PC-3 (cell line): Measurements from ENCODE around the gene KIAA0513. TPM values are rescaled to one million over a fixed set of nuclear protein-coding genes. Genes with fewer than 3 reads are reported as not detected.

Experiments
- ATAC-seq: fragments of 200-7000 bp; cut with Tn5 transposase; 2 replicates; pipeline ENCODE4 v1.9.1; 2020; ENCODE audit warnings: mild to moderate bottlenecking, moderate library complexity
- BruUV-seq: library from RNA; stranded (reverse); fragments of 400-500 nt; replicated peaks from 2 replicates; lab custom pipeline; 2021; lab: Mats Ljungman, UMichigan
- CTCF ChIA-PET: fragments of 300-600 bp; sonication (Branson Sonifier 250); formaldehyde crosslinking; loops from one replicate; lab custom pipeline; 2022; ENCODE audit warnings: antibody characterized with exemption; lab: Charles Lee
- POLR2A ChIA-PET: fragments of 300-600 bp; sonication (Branson Sonifier 250); formaldehyde crosslinking; loops from one replicate; lab custom pipeline; 2022; ENCODE audit warnings: antibody characterized with exemption; ENCODE audit not compliant: unreplicated experiment; lab: Charles Lee
- DNase-seq: peaks from one replicate; pipeline ENCODE4 v3.0.0-alpha.2; 2015
- H2AFZ ChIP-seq: fragments of 300-600 bp; sonication (generic); 2 replicates; pipeline ENCODE4 v1.6.0; 2016; ENCODE audit warnings: antibody characterized with exemption, low read length
- H3F3A ChIP-seq: fragments of 300-600 bp; sonication (generic); one replicate; pipeline ENCODE4 v1.6.0; 2017; ENCODE audit warnings: antibody characterized with exemption, low read length, control low read depth, mild to moderate bottlenecking; ENCODE audit not compliant: unreplicated experiment
- H3K27ac ChIP-seq: fragments of 300-600 bp; sonication (generic); 2 replicates; pipeline ENCODE4 v1.5.1; 2016; ENCODE audit warnings: mild to moderate bottlenecking, low read length
- H3K27me3 ChIP-seq: fragments of 300-600 bp; sonication (generic); 2 replicates; pipeline ENCODE4 v1.6.1; 2016; ENCODE audit warnings: low read length, mixed read lengths
- H3K36me3 ChIP-seq: fragments of 300-600 bp; sonication (generic); 2 replicates; pipeline ENCODE4 v1.6.1; 2016; ENCODE audit warnings: low read depth, mixed run types, low read length, mixed read lengths
- H3K4me1 ChIP-seq: fragments of 300-600 bp; sonication (generic); 2 replicates; pipeline ENCODE4 v1.5.1; 2016; ENCODE audit warnings: low read length; ENCODE audit not compliant: insufficient read depth
- H3K4me2 ChIP-seq: fragments of 300-600 bp; sonication (generic); 2 replicates; pipeline ENCODE4 v1.6.0; 2016; ENCODE audit warnings: low read length
- H3K4me3 ChIP-seq: fragments of 300-600 bp; sonication (generic); 2 replicates; pipeline ENCODE4 v1.5.1; 2016; ENCODE audit warnings: mild to moderate bottlenecking, low read length, mixed read lengths
- H3K79me2 ChIP-seq: fragments of 300-600 bp; sonication (generic); 2 replicates; pipeline ENCODE4 v1.6.1; 2017; ENCODE audit warnings: low read length, mixed read lengths
- H3K9ac ChIP-seq: fragments of 300-600 bp; sonication (generic); 2 replicates; pipeline ENCODE4 v1.6.0; 2016; ENCODE audit warnings: mild to moderate bottlenecking, low read length
- H3K9me2 ChIP-seq: fragments of 300-600 bp; sonication (generic); replicated peaks from 2 replicates; pipeline ENCODE4 v1.6.1; 2016; ENCODE audit warnings: mixed run types, low read length, mixed read lengths
- H3K9me3 ChIP-seq: fragments of 300-600 bp; sonication (generic); 2 replicates; pipeline ENCODE4 v1.6.1; 2016; ENCODE audit warnings: low read length, mixed read lengths
- H4K20me1 ChIP-seq: fragments of 300-600 bp; sonication (generic); 2 replicates; pipeline ENCODE4 v1.6.1; 2016; ENCODE audit warnings: low read length, mixed read lengths
- EZH2 ChIP-seq: fragments of 300-600 bp; sonication (generic); IDR thresholded peaks from one replicate; pipeline ENCODE4 v1.6.1; 2017; ENCODE audit warnings: antibody characterized with exemption, mild to moderate bottlenecking, low read length; ENCODE audit not compliant: unreplicated experiment
- EZH2phosphoT487 ChIP-seq: fragments of 300-600 bp; sonication (generic); IDR thresholded peaks from 2 replicates; pipeline ENCODE4 v1.6.1; 2018; ENCODE audit warnings: mild to moderate bottlenecking, antibody characterized with exemption, low read length, borderline replicate concordance
- intact Hi-C: fragments of 100-400 bp; cut with micrococcal nuclease; formaldehyde crosslinking; loops from 2 replicates; pipeline ENCODE4 v1.9.0; 2023
- total RNA-seq: library from RNA; depleted of rRNA; stranded (reverse); fragments of >200 nt; gene quantifications from 2 replicates; pipeline ENCODE4 v1.2.3, GENCODE V29; 2014
- TF ChIP-seq, protein P1 (sequence below): fragments of 300-600 bp; sonication (generic); conservative IDR thresholded peaks from 2 replicates; pipeline ENCODE4 v1.5.1; 2017; ENCODE audit warnings: antibody characterized with exemption, low read depth, mild to moderate bottlenecking, low read length

The KIAA0513 gene
- total RNA-seq, 1 experiment from 2014 or later, result 7.8 TPM

DNA sequence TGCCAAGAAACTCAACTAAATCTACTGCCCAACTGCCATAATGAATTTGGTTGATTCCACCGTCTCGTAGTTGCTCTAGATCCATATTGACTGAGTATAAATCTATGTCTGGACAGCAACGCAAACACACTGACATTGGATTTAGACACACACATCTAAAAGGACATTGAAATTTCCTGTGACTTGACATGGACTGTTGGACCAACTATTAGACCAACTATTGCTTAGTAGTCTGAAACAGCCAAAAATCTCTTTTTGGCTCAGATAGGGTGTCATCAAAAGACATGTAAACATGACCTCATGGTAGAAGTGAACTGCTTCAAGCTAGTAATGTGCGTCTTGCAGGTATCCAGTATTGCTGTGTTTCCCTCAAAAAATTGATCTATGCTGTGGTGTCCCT lies 31.3 kb downstream of the KIAA0513 start:
- H3K27me3 ChIP-seq, result no peaks in the 10 kb centered on the region
- no peak overlapping the region for H3K27ac ChIP-seq
- peaks cover 16% of the 10 kb centered on the region for H3K4me1 ChIP-seq
- TF ChIP-seq EZH2phosphoT487 (no peak), EZH2 (no peak)
- TF ChIP-seq, protein P1, sequence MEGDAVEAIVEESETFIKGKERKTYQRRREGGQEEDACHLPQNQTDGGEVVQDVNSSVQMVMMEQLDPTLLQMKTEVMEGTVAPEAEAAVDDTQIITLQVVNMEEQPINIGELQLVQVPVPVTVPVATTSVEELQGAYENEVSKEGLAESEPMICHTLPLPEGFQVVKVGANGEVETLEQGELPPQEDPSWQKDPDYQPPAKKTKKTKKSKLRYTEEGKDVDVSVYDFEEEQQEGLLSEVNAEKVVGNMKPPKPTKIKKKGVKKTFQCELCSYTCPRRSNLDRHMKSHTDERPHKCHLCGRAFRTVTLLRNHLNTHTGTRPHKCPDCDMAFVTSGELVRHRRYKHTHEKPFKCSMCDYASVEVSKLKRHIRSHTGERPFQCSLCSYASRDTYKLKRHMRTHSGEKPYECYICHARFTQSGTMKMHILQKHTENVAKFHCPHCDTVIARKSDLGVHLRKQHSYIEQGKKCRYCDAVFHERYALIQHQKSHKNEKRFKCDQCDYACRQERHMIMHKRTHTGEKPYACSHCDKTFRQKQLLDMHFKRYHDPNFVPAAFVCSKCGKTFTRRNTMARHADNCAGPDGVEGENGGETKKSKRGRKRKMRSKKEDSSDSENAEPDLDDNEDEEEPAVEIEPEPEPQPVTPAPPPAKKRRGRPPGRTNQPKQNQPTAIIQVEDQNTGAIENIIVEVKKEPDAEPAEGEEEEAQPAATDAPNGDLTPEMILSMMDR, result no peak
- ChIA-PET POLR2A (no interaction called here), CTCF (no interaction called here)
- ATAC-seq (no peak), DNase-seq (no peak)
- intact Hi-C loops, result no loop called here
- no peak overlapping the region for H3K9ac ChIP-seq
- no peak overlapping the region for H3K4me3 ChIP-seq
- no peak overlapping the region for H3K4me2 ChIP-seq
- no peaks in the 10 kb centered on the region for H3K9me3 ChIP-seq
- H3K36me3 ChIP-seq, result no peaks in the 10 kb centered on the region
- no peaks in the 10 kb centered on the region for H4K20me1 ChIP-seq
- no peak overlapping the region for H2AFZ ChIP-seq
- no peaks in the 10 kb centered on the region for H3K9me2 ChIP-seq
- H3F3A ChIP-seq, result no peaks in the 10 kb centered on the region
- no peaks in the 10 kb centered on the region for H3K79me2 ChIP-seq
- BruUV-seq, result no TSS peak

DNA sequence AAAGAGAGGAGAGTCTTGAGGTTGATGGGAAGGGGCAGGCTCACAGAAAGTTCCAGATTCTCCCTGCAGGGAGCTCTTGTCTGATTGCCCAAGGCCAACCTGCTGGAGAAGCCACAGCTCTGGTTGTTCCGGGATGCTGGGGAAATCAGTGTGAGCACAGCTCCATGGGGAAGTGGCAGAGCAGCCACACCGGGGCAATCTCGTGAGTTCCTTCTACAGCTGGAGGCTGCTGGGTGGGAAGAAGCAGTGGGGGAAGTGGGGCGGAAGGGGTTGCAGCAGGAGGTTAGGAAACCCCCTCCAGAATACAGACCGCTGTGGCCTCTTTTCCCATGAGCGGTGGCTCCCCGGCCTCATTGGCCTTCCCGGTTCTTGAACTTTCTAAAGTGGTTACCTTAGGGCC lies 34.0 kb downstream of the KIAA0513 start:
- POLR2A ChIA-PET, result no interaction called here
- BruUV-seq, result no TSS peak
- TF ChIP-seq EZH2phosphoT487 (no peak), EZH2 (no peak)
- TF ChIP-seq, protein P1, result no peak
- H4K20me1 ChIP-seq, result no peaks in the 10 kb centered on the region
- no peak overlapping the region for H3K9ac ChIP-seq
- no peaks in the 10 kb centered on the region for H3K9me2 ChIP-seq
- no peaks in the 10 kb centered on the region for H3K79me2 ChIP-seq
- H3K4me1 ChIP-seq, result no peaks in the 10 kb centered on the region
- no peaks in the 10 kb centered on the region for H3K36me3 ChIP-seq
- H3K4me3 ChIP-seq, result no peak overlapping the region
- H2AFZ ChIP-seq, result no peak overlapping the region
- CTCF ChIA-PET, result no interaction called here
- no peaks in the 10 kb centered on the region for H3K9me3 ChIP-seq
- H3K4me2 ChIP-seq, result no peak overlapping the region
- H3K27me3 ChIP-seq, result no peaks in the 10 kb centered on the region
- DNase-seq, result no peak
- no peak for ATAC-seq
- no peaks in the 10 kb centered on the region for H3F3A ChIP-seq
- intact Hi-C loops, result no loop called here
- no peak overlapping the region for H3K27ac ChIP-seq

DNA sequence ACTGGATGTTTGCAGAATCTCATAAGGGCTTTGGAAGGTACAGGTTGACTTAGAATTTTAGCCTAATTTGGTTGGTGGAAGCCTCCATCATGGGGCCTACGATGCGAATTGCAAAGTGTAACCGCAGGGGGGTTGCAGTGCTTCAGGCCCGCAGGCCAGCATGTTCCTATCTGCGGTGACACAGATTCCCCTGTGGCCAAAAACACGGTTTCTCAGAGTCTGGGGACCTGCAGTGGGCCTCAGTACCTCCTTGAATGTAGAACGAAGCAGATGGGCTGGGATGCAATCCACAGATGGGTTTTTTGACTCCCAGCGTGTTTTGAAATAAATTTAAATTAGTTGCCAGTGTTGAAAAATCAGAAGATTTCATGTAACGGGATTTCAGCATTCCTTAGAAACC lies 34.7 kb downstream of the KIAA0513 start:
- no peak overlapping the region for H3K4me3 ChIP-seq
- no peak overlapping the region for H3K4me2 ChIP-seq
- no peak overlapping the region for H3K9ac ChIP-seq
- CTCF ChIA-PET, result no interaction called here
- H3K9me3 ChIP-seq, result no peaks in the 10 kb centered on the region
- H3K9me2 ChIP-seq, result no peaks in the 10 kb centered on the region
- intact Hi-C loops, result no loop called here
- no peak for ATAC-seq
- no peak overlapping the region for H2AFZ ChIP-seq
- no peaks in the 10 kb centered on the region for H3K4me1 ChIP-seq
- no peaks in the 10 kb centered on the region for H3K27me3 ChIP-seq
- no peaks in the 10 kb centered on the region for H4K20me1 ChIP-seq
- H3K79me2 ChIP-seq, result no peaks in the 10 kb centered on the region
- H3K36me3 ChIP-seq, result no peaks in the 10 kb centered on the region
- H3K27ac ChIP-seq, result no peak overlapping the region
- POLR2A ChIA-PET, result no interaction called here
- DNase-seq, result no peak
- no peak for TF ChIP-seq EZH2phosphoT487
- TF ChIP-seq, protein P1, result no peak
- TF ChIP-seq EZH2, result no peak
- BruUV-seq, result no TSS peak
- no peaks in the 10 kb centered on the region for H3F3A ChIP-seq
